Mesenchymal stem cell (in vitro differentiated cells and primary cell): ENCODE results near the gene ALDH3A1.

Experiments used
- DNase-seq: peaks from one replicate; pipeline ENCODE4 v3.0.0-alpha.2; 2013
- H2AFZ ChIP-seq: one replicate; pipeline ENCODE4 v1.6.1; 2013; ENCODE audit warnings: low read depth, mild to moderate bottlenecking, control low read depth, inconsistent platforms, low read length, moderate library complexity
- H2AK5ac ChIP-seq: 2 replicates; pipeline ENCODE4 v1.6.1; 2013; ENCODE audit warnings: low read length, moderate library complexity, mild to moderate bottlenecking, inconsistent platforms; ENCODE audit not compliant: severe bottlenecking
- H2BK120ac ChIP-seq: one replicate; pipeline ENCODE4 v1.6.1; 2013; ENCODE audit warnings: low read depth, mild to moderate bottlenecking, inconsistent platforms, low read length, moderate library complexity
- H2BK12ac ChIP-seq, 2 experiments: one replicate each; pipeline ENCODE4 v1.6.1; 2013; ENCODE audit warnings: inconsistent platforms in 2 of 2, low read length in 2 of 2, mild to moderate bottlenecking in 2 of 2, moderate library complexity in 2 of 2, control low read depth in 1 of 2
- H2BK15ac ChIP-seq: one replicate; pipeline ENCODE4 v1.6.1; 2013; ENCODE audit warnings: mild to moderate bottlenecking, low read depth, inconsistent platforms; ENCODE audit not compliant: poor library complexity, severe bottlenecking
- H2BK5ac ChIP-seq: 2 replicates; pipeline ENCODE4 v1.6.1; 2013; ENCODE audit warnings: low read depth, mild to moderate bottlenecking, low read length, control low read depth, inconsistent platforms; ENCODE audit not compliant: poor library complexity, severe bottlenecking
- H3K14ac ChIP-seq, 2 experiments: one replicate each; pipeline ENCODE4 v1.6.1; 2013; ENCODE audit warnings: inconsistent platforms in 2 of 2, low read length in 2 of 2, control low read depth in 1 of 2, mild to moderate bottlenecking in 1 of 2, moderate library complexity in 1 of 2
- H3K18ac ChIP-seq, 2 experiments: one replicate each; pipeline ENCODE4 v1.6.1; 2013; ENCODE audit warnings: inconsistent platforms in 2 of 2, low read length in 2 of 2, control low read depth in 1 of 2, low read depth in 1 of 2, mild to moderate bottlenecking in 1 of 2
- H3K23ac ChIP-seq, 2 experiments: one replicate each; pipeline ENCODE4 v1.6.1; 2013; ENCODE audit warnings: inconsistent platforms in 2 of 2, low read length in 2 of 2, mild to moderate bottlenecking in 2 of 2, moderate library complexity in 2 of 2, control low read depth in 1 of 2
- H3K27ac ChIP-seq: 2 replicates; pipeline ENCODE4 v1.5.1; 2013; ENCODE audit warnings: mild to moderate bottlenecking, moderate library complexity, low read length, control low read depth, inconsistent platforms; ENCODE audit not compliant: poor library complexity, severe bottlenecking
- H3K27me3 ChIP-seq, 2 experiments: 2 replicates each; pipeline versions ENCODE4 v1.6.1 to v1.7.0; 2013; ENCODE audit warnings: low read length in 2 of 2, mild to moderate bottlenecking in 2 of 2, moderate library complexity in 2 of 2, control low read depth in 1 of 2, inconsistent platforms in 1 of 2; ENCODE audit not compliant: control insufficient read depth in 1 of 2, insufficient read depth in 1 of 2
- H3K36me3 ChIP-seq, 2 experiments: 2 replicates each; pipeline versions ENCODE4 v1.6.1 to v1.7.0; 2013; ENCODE audit warnings: low read length in 2 of 2, control low read depth in 1 of 2, inconsistent platforms in 1 of 2, low read depth in 1 of 2, mild to moderate bottlenecking in 1 of 2; ENCODE audit not compliant: insufficient read depth in 2 of 2, control insufficient read depth in 1 of 2
- H3K4ac ChIP-seq, 2 experiments: one replicate each; pipeline ENCODE4 v1.6.1; 2013; ENCODE audit warnings: inconsistent platforms in 2 of 2, low read length in 2 of 2, mild to moderate bottlenecking in 2 of 2, moderate library complexity in 2 of 2, control low read depth in 1 of 2, low read depth in 1 of 2
- H3K4me1 ChIP-seq: 2 replicates; pipeline ENCODE4 v1.6.1; 2013; ENCODE audit warnings: low read depth, low read length, control low read depth; ENCODE audit not compliant: control insufficient read depth, insufficient read depth
- H3K4me2 ChIP-seq: 2 replicates; pipeline ENCODE4 v1.6.1; 2013; ENCODE audit warnings: low read length, mild to moderate bottlenecking, inconsistent platforms; ENCODE audit not compliant: poor library complexity, severe bottlenecking
- H3K4me3 ChIP-seq, 2 experiments: 2 replicates each; pipeline versions ENCODE4 v1.5.1 to v1.7.0; 2013; ENCODE audit warnings: low read length in 2 of 2, mild to moderate bottlenecking in 2 of 2, control low read depth in 1 of 2, low read depth in 1 of 2; ENCODE audit not compliant: insufficient read depth in 1 of 2
- H3K79me1 ChIP-seq: replicated peaks from 2 replicates; pipeline ENCODE4 v1.6.1; 2013; ENCODE audit warnings: mild to moderate bottlenecking, control low read depth, low read length, inconsistent platforms; ENCODE audit not compliant: poor library complexity, severe bottlenecking
- H3K9ac ChIP-seq: 2 replicates; pipeline ENCODE4 v1.7.0; 2013; ENCODE audit warnings: mild to moderate bottlenecking, low read length, moderate library complexity
- H3K9me3 ChIP-seq: 2 replicates; pipeline ENCODE4 v1.7.0; 2013; ENCODE audit warnings: mild to moderate bottlenecking, low read length; ENCODE audit not compliant: control insufficient read depth
- H4K8ac ChIP-seq: one replicate; pipeline ENCODE4 v1.6.1; 2013; ENCODE audit warnings: inconsistent platforms, mild to moderate bottlenecking, low read length, moderate library complexity
- H4K91ac ChIP-seq: one replicate; pipeline ENCODE4 v1.6.1; 2013; ENCODE audit warnings: mild to moderate bottlenecking, low read length, inconsistent platforms
- WGBS: methylation state at CpG from one replicate; pipeline ENCODE4 v1.1.7; 2013; ENCODE audit warnings: mixed read lengths; 5-methylcytosine and 5-hydroxymethylcytosine counted together

Gene ALDH3A1

DNA sequence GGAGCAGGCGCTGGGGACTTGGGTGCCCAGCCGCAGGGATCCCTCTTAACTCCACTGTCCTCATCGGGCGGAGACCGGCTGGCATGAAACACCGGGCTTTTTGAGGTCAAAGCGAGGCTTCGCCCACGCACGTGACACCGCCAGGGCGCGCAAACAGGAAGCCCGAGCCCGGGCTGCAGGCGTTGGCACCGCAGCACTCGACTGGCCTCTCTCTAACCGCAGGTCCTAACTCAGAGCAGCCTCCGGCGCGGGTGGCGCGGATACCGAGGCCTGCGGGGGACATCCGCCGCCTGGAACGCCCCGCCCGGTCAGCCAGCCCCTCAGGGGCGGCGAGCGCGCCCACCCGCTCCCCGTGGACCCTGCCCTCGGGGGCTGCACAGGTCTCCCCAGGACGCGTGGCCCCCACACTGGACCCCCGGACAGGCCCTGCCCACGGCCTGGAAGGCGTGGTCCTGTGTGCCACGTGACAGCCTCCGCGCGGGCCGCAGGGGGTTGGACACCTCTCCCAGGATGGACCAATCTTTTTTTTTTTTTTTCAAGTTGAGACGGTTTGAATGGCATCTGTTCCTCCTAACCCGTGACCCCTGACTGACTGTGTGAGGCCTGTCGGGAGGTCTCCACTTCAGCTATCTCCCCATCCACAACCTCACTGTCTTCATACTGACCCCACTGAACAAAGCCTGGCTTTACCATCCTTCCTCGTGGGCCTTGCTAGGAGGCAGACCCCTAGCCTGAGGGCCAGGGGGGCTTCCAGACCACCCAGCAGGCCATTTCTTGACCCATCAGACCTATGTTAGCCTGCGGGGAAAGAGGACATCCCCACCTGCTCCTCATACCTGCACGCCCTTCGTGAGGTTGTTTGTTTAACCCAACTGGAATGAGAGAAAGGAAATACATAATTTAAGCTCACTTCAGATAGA, 23.3 kb downstream of the ALDH3A1 start:
- H3K14ac ChIP-seq = no peak overlapping the region
- no peak overlapping the region for H3K23ac ChIP-seq
- peaks cover 0 to 12% of the 10 kb centered on the region in 2 experiments for H3K27me3 ChIP-seq
- H3K18ac ChIP-seq = no peak overlapping the region
- H2AK5ac ChIP-seq = no peak overlapping the region
- H3K27ac ChIP-seq = no peak overlapping the region
- no peak overlapping the region for H2BK12ac ChIP-seq
- peaks cover 0 to 3% of the 10 kb centered on the region in 2 experiments for H3K36me3 ChIP-seq
- no peak overlapping the region for H3K4me3 ChIP-seq
- no peak overlapping the region for H2BK15ac ChIP-seq
- no peak overlapping the region for H2BK120ac ChIP-seq
- no peak overlapping the region for H2BK5ac ChIP-seq
- H3K4ac ChIP-seq = no peak overlapping the region
- peak overlapping the region; percentile 29 for H4K91ac ChIP-seq
- H2AFZ ChIP-seq = no peak overlapping the region
- peak overlapping the region; percentile 13 for H3K9ac ChIP-seq
- no peaks in the 10 kb centered on the region for H3K9me3 ChIP-seq
- DNase-seq = no peak
- no peak overlapping the region for H4K8ac ChIP-seq
- no peak overlapping the region for H3K4me2 ChIP-seq
- 97% methylated on average over 55 of the region's 55 CpGs for WGBS
- no peaks in the 10 kb centered on the region for H3K79me1 ChIP-seq
- peaks cover 32% of the 10 kb centered on the region for H3K4me1 ChIP-seq

DNA sequence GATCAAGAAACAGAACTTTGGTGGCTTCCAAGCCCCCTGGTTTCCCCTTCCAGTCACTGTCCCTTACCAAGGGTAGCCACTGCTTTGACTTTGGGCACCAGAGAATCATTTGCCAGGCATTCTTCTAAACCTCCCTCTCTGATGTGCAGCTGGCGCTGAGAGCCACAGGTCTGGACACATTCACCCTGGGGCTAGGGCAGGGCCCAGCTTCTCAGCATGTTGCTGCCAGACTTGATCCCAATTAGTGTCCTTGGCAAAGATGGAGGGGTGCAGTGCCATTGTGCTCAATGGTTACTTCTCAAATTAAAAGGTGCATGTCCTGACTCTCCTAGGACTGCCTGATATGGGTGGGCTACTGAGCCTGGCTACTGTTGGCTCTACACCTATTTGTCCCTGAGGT, 24.1 kb downstream of the ALDH3A1 start:
- H2BK15ac ChIP-seq = no peak overlapping the region
- no peaks in the 10 kb centered on the region for H3K79me1 ChIP-seq
- no peak overlapping the region for H2AFZ ChIP-seq
- H3K23ac ChIP-seq = no peak overlapping the region
- no peak overlapping the region for H2BK120ac ChIP-seq
- no peak overlapping the region for H2BK5ac ChIP-seq
- no peak overlapping the region for H3K18ac ChIP-seq
- H3K14ac ChIP-seq = no peak overlapping the region
- H3K27ac ChIP-seq = no peak overlapping the region
- no peak overlapping the region for H3K4me3 ChIP-seq
- DNase-seq = no peak
- H3K9ac ChIP-seq = no peak overlapping the region
- no peak overlapping the region for H3K4ac ChIP-seq
- WGBS = 100% methylated on average over 1 of the region's 1 CpG
- H4K8ac ChIP-seq = no peak overlapping the region
- no peak overlapping the region for H2AK5ac ChIP-seq
- H3K4me2 ChIP-seq = no peak overlapping the region
- no peak overlapping the region for H4K91ac ChIP-seq
- H2BK12ac ChIP-seq = peak overlapping the region in 1 of 2 experiments; percentile 18
- H3K9me3 ChIP-seq = no peaks in the 10 kb centered on the region
- peaks cover 35% of the 10 kb centered on the region for H3K4me1 ChIP-seq
- peaks cover 0 to 3% of the 10 kb centered on the region in 2 experiments for H3K36me3 ChIP-seq
- peaks cover 0 to 15% of the 10 kb centered on the region in 2 experiments for H3K27me3 ChIP-seq

DNA sequence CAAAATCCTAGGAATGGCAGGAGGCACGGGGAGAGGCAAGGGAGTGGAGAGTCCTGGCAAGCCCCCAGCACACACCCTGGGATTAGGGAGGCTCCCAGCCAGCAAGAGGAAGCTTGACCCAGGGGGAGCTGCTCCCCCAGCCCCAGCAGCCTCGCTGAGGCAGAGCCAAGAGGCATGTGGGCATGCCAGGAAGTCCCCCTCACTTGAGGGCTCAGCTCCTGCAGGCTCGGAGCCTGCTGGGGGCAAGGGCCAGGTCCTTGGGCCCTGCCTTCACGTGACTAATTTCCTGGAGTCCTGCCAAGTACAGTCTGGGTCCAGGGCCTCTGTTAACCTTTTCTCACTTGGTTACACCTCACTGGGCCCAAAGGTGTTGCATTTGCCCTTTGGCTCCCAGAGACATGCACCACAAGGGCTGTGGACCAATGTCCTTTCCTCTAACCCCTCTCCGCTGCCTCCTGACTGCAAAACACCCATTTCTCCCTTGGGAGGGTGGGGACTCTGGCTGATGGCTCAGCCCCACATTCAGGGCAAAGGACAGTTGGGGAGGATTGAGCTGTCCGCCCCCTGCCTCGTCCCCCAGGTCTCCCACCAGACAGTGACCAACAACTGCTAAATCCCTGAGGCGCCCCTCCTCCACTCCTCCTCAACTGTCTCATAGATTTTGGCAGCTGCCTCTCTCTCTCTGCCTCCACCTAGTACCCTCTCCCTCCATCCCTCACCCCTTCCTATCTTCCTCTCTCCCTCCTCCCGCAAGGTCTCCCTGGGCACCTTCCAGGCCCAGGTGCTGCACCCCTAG, 27.3 kb downstream of the ALDH3A1 start:
- no peak overlapping the region for H3K14ac ChIP-seq
- no peak overlapping the region for H3K18ac ChIP-seq
- no peak overlapping the region for H2BK12ac ChIP-seq
- no peak overlapping the region for H4K8ac ChIP-seq
- no peak overlapping the region for H3K4me3 ChIP-seq
- H3K9me3 ChIP-seq = no peaks in the 10 kb centered on the region
- no peak for DNase-seq
- H3K4ac ChIP-seq = no peak overlapping the region
- peak overlapping the region; percentile 10 for H3K4me2 ChIP-seq
- no peak overlapping the region for H3K27ac ChIP-seq
- H3K23ac ChIP-seq = no peak overlapping the region
- no peak overlapping the region for H2BK5ac ChIP-seq
- H2BK15ac ChIP-seq = no peak overlapping the region
- no peak overlapping the region for H4K91ac ChIP-seq
- peaks cover 7 to 37% of the 10 kb centered on the region in 2 experiments for H3K27me3 ChIP-seq
- no peak overlapping the region for H3K9ac ChIP-seq
- H3K79me1 ChIP-seq = no peaks in the 10 kb centered on the region
- H3K4me1 ChIP-seq = peaks cover 34% of the 10 kb centered on the region
- no peak overlapping the region for H2BK120ac ChIP-seq
- no peak overlapping the region for H2AFZ ChIP-seq
- no peaks in the 10 kb centered on the region for H3K36me3 ChIP-seq
- 70% methylated on average over 9 of the region's 9 CpGs for WGBS
- peak overlapping the region; percentile 50 for H2AK5ac ChIP-seq

GRCh38 chr17:19720210-19720475, 28.0 kb downstream of the ALDH3A1 start:
- Histone ChIP-seq H3K14ac (no peak overlapping the region), H2AFZ (no peak overlapping the region), H3K4me3 (no peak overlapping the region), H3K9me3 (no peaks in the 10 kb centered on the region), H2BK120ac (no peak overlapping the region), H2BK5ac (no peak overlapping the region), H4K8ac (no peak overlapping the region), H3K79me1 (no peaks in the 10 kb centered on the region), H2BK15ac (no peak overlapping the region), H3K4ac (no peak overlapping the region), H3K27ac (no peak overlapping the region), H4K91ac (no peak overlapping the region), H3K4me1 (peaks cover 34% of the 10 kb centered on the region), H3K9ac (no peak overlapping the region), H3K18ac (no peak overlapping the region), H3K4me2 (no peak overlapping the region), H2AK5ac (no peak overlapping the region), H3K36me3 (no peaks in the 10 kb centered on the region), H3K27me3 (peaks cover 7 to 37% of the 10 kb centered on the region in 2 experiments), H2BK12ac (no peak overlapping the region), H3K23ac (no peak overlapping the region)
- WGBS = 76% methylated on average over 5 of the region's 5 CpGs
- DNase-seq = no peak
